K562 (cell line): Measurements from ENCODE around the gene LGI4.

Source experiments
- CBFB ChIP-seq: sonication (generic); formaldehyde crosslinking; IDR thresholded peaks from 2 replicates; pipeline ENCODE4 v1.4.0; 2020; ENCODE audit warnings: mild to moderate bottlenecking, missing genetic modification reagents
- CEBPB ChIP-seq: fragments of 450-650 bp; IDR thresholded peaks from 2 replicates; pipeline ENCODE4 v1.6.1; 2016; ENCODE audit warnings: missing genetic modification characterization, missing compliant biosample characterization
- FIP1L1 ChIP-seq: fragments of 200-400 bp; formaldehyde crosslinking; IDR thresholded peaks from 2 replicates; pipeline ENCODE4 v1.6.1; 2018; ENCODE audit warnings: mild to moderate bottlenecking, low read depth, low read length; ENCODE audit not compliant: poor library complexity, severe bottlenecking
- POLR3A ChIP-seq: IDR thresholded peaks from 2 replicates; pipeline ENCODE4 v1.6.1; 2011; ENCODE audit warnings: borderline replicate concordance, mild to moderate bottlenecking, moderate library complexity; ENCODE audit not compliant: insufficient read length, insufficient read depth; ENCODE audit errors: extremely low read depth
- RAD21 ChIP-seq, 2 experiments: fragments of 250-450 bp in 1 of 2; fragments of 450-650 bp in 1 of 2; sonication (Bioruptor Pico) in 1 of 2; formaldehyde crosslinking in 1 of 2; IDR thresholded peaks in 1 of 2; conservative IDR thresholded peaks in 1 of 2; 2 replicates each; pipeline versions ENCODE4 v1.4.0 to v1.8.0; 2020 to 2022; ENCODE audit warnings: mild to moderate bottlenecking in 2 of 2, moderate library complexity in 1 of 2
- SMARCB1 ChIP-seq: IDR thresholded peaks from 2 replicates; pipeline ENCODE4 v1.6.1; 2011; ENCODE audit warnings: improper control_type of control experiment, low read depth; ENCODE audit not compliant: insufficient read length
- SRF ChIP-seq, 2 experiments: fragments of 250-450, 450-650 bp in 1 of 2; sonication (Bioruptor Pico) in 1 of 2; sonication (generic) in 1 of 2; formaldehyde crosslinking; IDR thresholded peaks; 2 replicates each; pipeline versions ENCODE4 v1.5.0 to v1.5.1; 2020 to 2022; ENCODE audit warnings: mild to moderate bottlenecking in 1 of 2, missing genetic modification reagents in 1 of 2
- ZEB2 ChIP-seq: fragments of 450-650 bp; IDR thresholded peaks from 2 replicates; pipeline ENCODE4 v1.6.1; 2016
- ZNF12 ChIP-seq: sonication (generic); formaldehyde crosslinking; IDR thresholded peaks from 2 replicates; pipeline ENCODE4 v1.4.0; 2020; ENCODE audit warnings: mild to moderate bottlenecking, missing genetic modification reagents
- TF ChIP-seq, protein P1 (sequence below): fragments of 250-450 bp; sonication (Bioruptor Pico); IDR thresholded peaks from 2 replicates; pipeline ENCODE4 v1.5.0; 2021; ENCODE audit warnings: mild to moderate bottlenecking, borderline replicate concordance
- TF ChIP-seq, protein P2 (sequence below), 3 experiments: IDR thresholded peaks in 2 of 3; conservative IDR thresholded peaks in 1 of 3; 2 replicates each; pipeline ENCODE4 v1.5.1; 2011 to 2012; ENCODE audit warnings: low read length in 3 of 3, mild to moderate bottlenecking in 3 of 3, control low read depth in 2 of 3, improper control_type of control experiment in 1 of 3, inconsistent platforms in 1 of 3, low read depth in 1 of 3, mixed read lengths in 1 of 3, moderate library complexity in 1 of 3; ENCODE audit not compliant: insufficient read depth in 2 of 3

DNA sequence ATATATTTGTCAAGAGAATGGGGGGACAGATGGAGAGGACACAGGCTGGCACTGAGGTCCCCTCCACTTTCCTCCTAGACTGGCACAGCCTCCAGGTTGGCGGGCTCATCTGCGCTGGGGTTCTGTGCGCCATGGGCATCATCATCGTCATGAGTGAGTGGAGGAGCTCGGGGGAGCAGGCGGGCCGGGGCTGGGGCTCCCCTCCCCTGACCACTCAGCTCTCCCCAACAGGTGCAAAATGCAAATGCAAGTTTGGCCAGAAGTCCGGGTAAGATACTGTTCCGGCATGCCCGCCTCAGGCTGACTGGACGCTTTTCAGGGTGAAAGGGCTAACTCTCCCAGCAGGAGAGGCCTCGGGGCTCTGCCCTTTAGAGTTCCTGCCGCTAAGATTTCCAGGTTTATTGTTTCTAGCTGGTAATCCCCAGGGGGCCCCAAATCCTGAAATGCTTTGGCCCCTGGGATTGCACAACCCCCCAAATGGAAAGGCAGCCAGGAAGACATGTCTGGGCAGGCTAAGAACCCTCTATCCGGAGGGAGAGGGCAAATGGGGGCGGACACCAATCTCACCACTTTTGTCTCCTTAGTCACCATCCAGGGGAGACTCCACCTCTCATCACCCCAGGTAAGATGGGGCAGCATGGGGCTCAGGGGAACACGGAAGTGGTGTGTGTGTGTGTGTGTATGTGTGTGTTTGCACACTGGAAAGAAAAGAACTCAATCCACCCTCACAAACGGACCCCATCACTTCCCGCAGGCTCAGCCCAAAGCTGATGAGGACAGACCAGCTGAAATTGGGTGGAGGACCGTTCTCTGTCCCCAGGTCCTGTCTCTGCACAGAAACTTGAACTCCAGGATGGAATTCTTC, 11.9 kb downstream of the LGI4 start:
- TF ChIP-seq, protein P1, sequence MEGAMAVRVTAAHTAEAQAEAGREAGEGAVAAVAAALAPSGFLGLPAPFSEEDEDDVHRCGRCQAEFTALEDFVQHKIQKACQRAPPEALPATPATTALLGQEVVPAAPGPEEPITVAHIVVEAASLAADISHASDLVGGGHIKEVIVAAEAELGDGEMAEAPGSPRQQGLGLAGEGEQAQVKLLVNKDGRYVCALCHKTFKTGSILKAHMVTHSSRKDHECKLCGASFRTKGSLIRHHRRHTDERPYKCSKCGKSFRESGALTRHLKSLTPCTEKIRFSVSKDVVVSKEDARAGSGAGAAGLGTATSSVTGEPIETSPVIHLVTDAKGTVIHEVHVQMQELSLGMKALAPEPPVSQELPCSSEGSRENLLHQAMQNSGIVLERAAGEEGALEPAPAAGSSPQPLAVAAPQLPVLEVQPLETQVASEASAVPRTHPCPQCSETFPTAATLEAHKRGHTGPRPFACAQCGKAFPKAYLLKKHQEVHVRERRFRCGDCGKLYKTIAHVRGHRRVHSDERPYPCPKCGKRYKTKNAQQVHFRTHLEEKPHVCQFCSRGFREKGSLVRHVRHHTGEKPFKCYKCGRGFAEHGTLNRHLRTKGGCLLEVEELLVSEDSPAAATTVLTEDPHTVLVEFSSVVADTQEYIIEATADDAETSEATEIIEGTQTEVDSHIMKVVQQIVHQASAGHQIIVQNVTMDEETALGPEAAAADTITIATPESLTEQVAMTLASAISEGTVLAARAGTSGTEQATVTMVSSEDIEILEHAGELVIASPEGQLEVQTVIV (CRISPR knock-in tag) = no peak
- TF ChIP-seq ZNF12 (CRISPR knock-in tag) = no peak
- TF ChIP-seq, protein P2, sequence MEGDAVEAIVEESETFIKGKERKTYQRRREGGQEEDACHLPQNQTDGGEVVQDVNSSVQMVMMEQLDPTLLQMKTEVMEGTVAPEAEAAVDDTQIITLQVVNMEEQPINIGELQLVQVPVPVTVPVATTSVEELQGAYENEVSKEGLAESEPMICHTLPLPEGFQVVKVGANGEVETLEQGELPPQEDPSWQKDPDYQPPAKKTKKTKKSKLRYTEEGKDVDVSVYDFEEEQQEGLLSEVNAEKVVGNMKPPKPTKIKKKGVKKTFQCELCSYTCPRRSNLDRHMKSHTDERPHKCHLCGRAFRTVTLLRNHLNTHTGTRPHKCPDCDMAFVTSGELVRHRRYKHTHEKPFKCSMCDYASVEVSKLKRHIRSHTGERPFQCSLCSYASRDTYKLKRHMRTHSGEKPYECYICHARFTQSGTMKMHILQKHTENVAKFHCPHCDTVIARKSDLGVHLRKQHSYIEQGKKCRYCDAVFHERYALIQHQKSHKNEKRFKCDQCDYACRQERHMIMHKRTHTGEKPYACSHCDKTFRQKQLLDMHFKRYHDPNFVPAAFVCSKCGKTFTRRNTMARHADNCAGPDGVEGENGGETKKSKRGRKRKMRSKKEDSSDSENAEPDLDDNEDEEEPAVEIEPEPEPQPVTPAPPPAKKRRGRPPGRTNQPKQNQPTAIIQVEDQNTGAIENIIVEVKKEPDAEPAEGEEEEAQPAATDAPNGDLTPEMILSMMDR (IDR thresholded peaks at IDR 0.05 in 2 of 3, conservative IDR thresholded peaks at IDR 0.05 in 1 of 3; ENCODE audit: insufficient read depth in 2 of 3, low read depth in 1 of 3, low read length in 3 of 3) = no peak
- no peak for TF ChIP-seq RAD21 (CRISPR knock-in tag; conservative IDR thresholded peaks at IDR 0.05 in 1 of 2, IDR thresholded peaks at IDR 0.05 in 1 of 2)
- TF ChIP-seq CBFB (CRISPR knock-in tag) = no peak
- no peak for TF ChIP-seq ZEB2
- TF ChIP-seq POLR3A = no peak
- TF ChIP-seq FIP1L1 = no peak
- no peak for TF ChIP-seq SRF (CRISPR knock-in tag; IDR thresholded peaks at IDR 0.05)
- peak; percentile 59; the same call in 1 of the 2 replicates for TF ChIP-seq CEBPB (tag)
- TF ChIP-seq SMARCB1 = no peak
